Fibroblast of skin of left biceps (primary cell): ENCODE data around the gene SPNS2.

Source experiments
- DNase-seq, 2 experiments: peaks; one replicate each; pipeline ENCODE4 v3.0.0-alpha.2; 2013; ENCODE audit warnings: low read depth in 2 of 2

SPNS2 gene, protein sequence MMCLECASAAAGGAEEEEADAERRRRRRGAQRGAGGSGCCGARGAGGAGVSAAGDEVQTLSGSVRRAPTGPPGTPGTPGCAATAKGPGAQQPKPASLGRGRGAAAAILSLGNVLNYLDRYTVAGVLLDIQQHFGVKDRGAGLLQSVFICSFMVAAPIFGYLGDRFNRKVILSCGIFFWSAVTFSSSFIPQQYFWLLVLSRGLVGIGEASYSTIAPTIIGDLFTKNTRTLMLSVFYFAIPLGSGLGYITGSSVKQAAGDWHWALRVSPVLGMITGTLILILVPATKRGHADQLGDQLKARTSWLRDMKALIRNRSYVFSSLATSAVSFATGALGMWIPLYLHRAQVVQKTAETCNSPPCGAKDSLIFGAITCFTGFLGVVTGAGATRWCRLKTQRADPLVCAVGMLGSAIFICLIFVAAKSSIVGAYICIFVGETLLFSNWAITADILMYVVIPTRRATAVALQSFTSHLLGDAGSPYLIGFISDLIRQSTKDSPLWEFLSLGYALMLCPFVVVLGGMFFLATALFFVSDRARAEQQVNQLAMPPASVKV

DNA sequence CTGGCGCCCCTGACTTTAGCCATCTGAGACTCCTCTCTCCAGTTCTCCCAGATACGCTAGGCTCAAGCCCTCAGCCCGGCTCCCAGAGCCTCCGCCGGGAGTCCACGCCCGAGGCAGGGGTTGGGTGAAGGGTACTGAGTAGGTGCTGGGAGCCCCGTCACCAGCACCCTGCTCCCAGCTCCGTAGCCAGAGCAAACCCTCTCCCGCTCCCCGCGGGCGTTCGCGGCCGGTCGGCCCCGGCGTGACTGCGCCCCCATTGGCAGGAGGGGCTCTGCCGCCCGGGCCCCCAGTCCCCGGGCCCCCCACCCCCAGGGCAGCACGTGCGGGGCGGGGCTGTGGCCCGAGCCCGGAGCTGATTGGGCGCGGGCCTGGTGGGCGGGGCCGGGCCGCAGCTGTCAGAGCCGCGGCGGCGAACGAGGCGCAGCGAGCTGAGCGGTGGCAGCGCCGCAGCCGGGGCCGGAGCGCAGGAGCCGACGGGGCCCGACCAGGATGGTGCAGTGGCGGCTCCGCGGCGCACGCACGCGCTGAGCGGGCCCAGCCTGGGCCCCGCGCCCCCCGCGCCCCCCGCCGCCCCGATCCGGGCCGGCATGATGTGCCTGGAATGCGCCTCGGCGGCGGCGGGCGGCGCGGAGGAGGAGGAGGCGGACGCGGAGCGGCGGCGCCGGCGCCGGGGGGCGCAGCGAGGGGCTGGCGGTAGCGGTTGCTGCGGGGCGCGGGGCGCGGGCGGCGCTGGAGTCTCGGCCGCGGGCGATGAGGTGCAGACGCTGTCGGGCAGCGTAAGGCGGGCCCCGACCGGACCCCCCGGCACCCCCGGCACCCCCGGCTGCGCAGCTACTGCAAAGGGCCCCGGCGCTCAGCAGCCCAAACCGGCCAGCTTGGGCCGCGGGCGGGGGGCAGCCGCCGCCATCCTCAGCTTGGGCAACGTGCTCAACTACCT, at the start of gene SPNS2:
Gene SPNS2, plus strand, starts transcription at position 421 of the 937 bp plus-strand sequence. Its CDS starts 167 bp downstream, at position 588.
- DNase-seq: no peak

DNA sequence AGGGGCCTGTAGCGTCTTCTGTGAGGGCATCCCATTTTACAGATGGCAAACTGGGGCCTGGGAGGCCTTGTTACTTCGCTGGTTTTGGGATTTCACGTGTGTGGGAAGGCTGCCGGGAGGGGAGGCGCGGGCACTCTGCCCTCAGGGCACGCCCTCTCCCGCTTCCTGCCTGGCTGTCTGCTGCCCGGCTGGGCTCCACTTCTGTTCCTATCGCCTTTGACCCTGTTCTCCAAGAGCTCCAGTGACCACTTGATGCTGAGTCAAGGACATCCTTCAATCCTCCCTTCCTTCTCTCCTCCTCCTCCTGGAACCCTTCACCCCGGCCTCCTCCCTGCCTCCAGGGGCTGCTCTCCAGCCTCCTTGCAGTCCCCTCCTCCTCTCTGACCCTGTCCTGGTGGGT, 48.9 kb upstream of the SPNS2 start:
- DNase-seq: no peak

DNA sequence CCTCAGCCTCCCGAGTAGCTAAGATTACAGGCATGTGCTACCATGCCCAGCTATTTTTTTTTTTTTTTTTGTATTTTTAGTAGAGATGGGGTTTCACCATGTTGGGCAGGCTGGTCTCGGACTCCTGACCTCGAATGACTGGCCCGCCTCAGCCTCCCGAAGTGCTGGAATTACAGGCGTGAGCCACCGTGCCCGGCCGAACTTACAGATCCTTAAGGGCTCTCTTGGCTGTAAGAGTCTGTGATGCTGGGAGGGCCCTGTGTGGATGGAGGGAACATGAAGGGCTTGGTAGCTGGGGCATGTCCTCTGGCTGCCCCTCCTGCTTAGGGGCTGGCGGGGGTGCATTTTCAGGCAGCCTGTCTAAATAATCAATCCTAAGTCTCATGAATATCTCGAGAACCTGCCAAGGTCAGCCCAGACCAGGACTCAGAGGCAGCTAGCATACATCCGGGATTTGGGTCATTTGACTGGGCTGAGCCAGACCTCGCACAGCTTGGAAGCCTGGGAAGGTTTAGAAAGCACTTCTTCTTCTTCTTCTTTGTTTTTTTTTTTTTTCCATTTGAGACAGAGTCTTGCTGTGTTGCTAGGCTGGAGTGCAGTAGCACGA, 47.9 kb upstream of the SPNS2 start:
- no peak for DNase-seq

DNA sequence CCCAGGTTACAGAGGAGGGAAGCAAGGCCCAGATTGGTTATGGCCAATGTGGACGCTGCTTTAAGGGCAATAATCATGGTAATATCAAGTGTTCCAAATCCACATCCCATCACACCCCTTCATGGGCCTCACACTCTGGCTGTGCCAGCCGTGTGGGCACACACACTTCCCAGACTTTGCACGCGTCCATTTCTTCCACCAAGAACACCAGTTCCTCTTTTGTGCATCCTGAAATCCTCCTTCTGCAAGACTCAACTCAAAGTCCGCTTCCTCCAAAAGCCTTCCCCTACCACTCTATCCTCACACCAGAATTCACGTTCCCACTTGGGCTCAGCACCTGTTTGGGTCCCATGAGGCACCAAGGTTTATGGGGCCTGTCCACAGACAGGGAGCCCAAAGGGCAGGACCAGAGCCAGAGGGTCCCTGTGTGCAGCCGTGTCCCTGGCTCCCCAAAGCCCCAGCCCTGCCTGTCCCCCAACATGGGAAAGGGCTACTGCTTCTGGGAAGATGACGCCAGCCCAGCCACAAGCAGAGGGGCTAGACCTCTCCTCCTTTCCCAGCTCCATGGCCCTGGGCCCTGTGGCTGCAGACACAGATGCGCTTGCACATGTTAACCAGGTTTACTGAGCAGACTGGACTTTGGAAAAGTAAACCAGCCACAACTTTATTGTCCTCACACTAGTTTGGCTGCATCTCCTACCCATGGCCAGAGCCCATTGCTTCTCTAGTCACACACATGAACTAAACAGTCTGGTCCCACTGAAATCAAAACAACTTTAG, 44.7 kb upstream of the SPNS2 start:
- DNase-seq: no peak

DNA sequence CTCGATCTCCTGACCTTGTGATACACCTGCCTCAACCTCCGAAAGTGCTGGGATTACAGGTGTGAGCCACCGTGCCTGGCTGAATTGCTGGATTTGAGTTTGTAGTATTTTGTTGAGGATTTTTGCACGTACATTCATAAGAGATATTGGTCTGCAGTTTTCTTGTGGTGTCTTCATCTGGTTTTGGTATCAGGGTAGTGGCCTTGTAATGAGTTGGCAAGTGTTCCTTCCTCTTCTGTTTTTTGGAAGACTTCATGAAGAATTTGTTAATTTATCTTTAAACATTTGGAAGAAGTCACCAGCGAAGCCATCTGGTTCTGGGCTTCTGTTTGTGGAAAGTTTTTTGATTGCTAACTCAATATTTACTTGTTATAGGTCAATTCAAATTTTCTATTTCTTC, 38.0 kb upstream of the SPNS2 start:
- DNase-seq: no peak

DNA sequence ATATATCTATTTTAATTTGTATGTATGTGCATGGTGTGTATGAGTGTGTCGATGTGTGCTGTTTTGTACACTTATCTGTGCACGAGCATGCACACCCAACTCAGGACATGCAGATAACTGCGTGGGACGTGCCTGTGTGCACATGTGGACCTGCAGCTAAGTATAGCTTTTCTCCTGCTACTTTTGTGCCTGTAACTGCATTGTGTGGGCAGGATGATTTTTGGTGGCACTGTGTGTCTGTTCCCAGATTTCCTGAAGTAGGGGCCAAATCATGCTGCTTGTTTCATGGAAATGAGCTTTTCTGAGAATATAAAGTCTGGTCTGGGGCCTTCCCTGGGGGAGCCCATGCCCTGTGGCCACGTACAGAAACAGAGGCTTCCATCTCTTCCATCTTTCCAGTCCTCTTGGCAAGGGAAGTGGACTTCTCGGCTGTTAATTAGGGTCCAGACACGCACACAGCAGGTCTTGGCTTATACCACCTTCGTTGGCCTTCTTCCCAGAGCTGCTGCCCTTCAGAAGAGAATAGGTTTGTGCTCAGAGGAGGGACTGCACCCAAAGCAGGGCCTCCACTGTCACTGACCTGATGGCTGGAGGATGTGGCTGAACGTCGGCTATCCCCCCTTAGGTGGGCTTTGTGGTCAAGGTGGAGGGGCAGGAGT, 34.7 kb upstream of the SPNS2 start:
- no peak for DNase-seq

DNA sequence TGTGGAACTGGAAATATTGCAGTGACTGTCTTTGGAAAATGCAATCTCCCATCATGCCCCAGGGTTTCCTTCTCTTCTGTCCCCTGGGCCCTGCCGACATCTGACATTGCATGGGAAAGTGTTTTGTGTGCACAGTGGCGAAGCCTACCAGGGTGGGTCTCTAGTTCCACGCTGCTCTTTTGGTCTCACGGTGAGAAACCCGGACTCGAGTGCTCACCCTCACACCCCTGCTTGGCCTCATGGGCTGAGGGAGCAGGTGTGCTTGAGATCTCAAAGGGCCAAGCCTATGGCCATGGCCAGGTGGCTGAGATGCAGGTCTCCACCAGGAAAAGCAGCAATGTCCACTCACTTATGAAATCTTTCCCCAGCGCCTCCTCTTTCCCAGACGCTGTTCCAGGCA, 32.9 kb upstream of the SPNS2 start:
- no peak for DNase-seq

DNA sequence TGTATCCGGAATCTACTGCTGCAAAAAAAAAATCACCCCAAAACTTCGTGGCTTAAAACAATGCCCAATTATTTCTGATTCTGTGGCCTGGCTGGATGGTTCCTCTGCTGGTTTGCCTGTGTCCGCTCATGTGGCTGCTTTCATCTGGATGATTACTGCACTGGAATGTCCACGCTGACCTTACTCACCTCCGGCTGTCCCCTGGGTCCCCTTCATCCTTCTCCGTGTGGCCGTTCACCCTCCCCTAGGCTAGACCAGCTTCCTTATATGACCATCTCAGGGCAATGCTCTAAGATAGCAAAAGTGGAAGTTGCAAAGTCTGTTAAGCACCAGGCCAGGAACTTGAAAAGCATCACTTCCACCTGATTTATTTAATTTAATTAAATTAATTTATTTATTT, 31.4 kb upstream of the SPNS2 start:
- DNase-seq: no peak

DNA sequence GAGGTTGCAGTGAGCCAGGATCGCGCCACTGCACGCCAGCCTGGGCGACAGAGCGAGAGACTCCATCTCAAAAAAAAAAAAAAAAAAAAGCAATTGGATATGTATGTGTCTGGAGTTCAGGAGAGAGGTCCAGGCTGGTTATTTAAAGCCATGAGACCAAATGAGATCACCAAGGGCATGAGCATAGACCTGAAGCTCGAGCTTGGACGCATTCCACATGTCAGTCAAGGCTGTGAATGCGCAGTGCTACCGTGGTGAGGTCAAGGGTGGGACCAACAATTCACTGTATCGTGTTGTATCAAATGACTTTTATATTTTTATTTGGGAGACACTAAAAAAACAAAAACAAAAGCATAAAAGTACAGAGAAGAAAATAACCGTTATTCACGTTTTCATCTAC, 29.1 kb upstream of the SPNS2 start:
- no peak for DNase-seq

DNA sequence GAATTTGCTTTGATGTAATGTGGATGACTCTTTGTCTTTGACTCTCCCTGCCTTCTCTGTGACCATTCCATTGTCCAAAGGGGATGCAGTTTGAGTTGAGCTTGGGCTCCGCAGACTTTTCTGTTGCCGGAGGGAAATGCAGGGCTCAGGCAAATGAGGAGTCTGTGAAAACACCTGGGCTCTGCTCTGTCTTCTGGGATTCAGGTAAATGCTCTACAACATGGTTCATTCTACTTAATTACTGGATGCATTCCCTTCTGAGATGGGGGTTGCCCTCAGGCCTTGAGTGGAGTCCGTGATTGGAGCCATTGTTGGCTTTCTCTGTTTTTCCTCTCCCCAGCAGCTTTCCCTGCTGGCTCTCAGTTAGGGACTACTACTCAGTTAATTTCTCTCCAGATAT, 26.4 kb upstream of the SPNS2 start:
- no peak for DNase-seq

DNA sequence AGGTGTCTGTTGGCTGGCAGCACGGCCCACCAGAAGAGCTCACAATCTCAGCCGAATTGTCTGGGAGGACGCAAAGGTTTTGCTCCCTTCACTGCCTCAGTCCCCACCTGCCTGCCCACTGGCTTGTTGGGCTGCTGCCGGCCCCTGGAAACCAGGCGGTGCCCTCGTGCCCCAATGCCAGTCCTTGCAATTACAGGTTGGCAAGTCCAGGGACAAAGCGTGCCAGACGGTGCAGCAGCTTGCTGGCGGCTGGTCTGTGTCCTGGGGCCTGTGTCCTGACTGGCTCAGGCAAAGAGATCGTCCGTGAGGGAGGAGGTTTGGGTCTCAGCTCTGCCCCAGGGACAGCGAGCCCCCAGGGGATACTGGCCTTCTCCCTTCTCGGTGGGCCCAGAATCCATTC, 24.6 kb upstream of the SPNS2 start:
- DNase-seq: no peak

DNA sequence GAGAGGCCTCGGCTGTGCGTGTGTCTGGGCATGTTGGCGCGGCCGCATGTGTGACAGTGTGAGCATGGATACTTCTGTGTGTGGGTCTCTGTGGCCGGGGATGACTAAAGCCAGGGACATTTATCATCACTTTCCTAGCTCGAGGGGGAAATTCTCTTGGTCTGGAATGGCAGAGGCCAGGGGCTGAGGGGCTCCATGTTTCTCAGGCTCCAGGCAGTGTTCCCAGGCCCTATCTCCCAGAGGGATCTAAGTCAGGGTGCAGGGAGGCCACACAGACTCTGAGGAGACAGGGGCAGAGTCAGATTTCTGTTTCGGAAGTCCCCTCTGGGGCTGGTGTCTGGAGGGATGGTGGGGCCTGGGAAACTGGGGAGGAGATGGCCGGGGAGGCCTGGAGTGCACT, 23.7 kb upstream of the SPNS2 start:
- no peak for DNase-seq

DNA sequence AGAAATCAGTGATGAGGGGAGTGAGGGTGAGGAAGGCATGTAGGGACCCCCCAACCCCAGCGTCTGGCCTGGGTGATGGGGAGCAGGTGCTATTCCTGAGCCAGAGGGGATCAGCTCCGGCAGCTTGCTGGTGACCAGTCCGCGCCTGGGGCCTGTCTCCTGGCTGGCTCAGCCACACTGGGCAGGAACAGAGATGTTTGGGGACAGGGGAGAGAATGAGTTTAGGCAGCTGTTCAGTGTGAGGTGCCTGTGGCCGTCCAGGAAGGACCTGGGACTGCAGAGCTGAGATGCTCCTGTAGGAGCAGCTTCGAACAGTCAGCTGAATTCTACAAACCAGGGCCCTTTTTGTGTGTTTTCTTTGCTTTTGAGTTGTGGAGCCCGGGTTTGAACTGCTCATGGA, 23.2 kb upstream of the SPNS2 start:
- no peak for DNase-seq

DNA sequence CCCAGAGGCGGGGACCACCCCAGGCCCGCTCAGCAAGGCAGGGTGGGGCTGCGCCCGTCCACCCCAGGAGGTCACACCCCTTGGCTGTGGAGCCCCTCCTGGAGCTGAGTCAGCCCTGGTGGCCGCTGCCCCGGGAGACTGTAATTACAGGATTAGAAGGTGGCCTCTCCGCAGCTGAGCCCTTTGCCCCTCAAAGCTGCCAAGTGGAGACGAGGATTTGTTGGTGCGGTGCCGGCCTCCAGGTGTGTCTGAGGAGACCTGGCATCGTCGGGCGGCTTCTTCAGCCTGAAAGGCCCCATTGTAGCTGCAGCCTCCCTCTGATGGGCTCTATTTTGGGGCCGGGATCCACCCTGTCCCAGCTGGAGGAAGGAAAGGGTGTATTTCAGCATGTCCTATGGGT, 22.7 kb upstream of the SPNS2 start:
- DNase-seq: no peak

DNA sequence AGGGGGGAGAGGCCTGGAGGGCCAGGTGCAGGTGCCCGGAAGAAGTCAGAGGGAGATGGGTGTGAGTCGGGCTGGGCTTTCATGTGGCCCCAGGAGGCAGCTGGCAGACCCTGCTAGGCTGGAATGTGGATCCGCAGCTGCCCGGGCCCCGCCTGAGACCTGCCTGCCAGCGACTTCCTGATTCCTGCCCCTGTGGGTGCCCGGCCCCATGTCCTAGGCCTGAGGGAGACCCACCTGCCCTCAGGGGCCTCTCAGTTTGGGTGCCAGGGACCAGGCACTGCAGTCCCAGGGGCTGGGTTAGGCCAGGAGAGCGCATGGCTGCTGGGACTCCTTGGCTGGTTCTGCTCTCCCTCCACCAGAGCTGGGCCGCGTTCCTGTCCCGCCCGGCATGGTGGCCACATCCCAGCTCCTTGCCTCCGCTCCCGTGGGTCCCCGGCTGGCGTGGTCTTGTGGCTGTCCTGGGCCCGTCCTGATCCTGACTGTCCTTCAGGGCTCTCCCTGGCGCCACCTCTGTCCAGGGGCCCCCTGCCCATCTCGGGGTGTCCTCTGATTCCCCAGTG, 22.1 kb upstream of the SPNS2 start:
- DNase-seq: no peak

DNA sequence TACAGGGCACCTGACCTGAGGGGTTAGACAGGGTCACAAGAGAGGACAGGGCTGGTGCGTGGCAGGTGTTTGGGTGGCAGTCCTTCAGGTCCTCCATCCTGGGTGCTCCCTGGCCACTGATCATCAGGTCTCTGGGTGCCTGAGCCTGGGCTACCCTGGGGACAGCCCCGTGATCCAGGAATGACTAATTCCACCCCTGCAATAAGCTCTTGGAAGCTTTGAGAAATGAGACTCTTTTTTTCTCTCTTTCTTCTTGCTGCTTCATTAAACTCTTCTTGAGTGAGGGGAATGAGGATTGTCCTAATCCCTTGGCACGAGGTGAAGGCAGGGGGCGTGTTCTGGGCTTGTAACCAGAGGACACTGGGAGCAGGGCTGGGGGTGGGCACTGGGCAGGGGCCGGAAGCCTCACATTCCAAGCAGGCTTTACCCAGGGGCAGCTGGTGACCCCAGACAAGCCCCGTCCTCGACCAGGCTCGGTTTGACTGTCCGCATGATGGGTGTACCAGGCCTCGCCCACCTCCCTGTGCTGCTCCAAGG, 21.4 kb upstream of the SPNS2 start:
- no peak for DNase-seq

DNA sequence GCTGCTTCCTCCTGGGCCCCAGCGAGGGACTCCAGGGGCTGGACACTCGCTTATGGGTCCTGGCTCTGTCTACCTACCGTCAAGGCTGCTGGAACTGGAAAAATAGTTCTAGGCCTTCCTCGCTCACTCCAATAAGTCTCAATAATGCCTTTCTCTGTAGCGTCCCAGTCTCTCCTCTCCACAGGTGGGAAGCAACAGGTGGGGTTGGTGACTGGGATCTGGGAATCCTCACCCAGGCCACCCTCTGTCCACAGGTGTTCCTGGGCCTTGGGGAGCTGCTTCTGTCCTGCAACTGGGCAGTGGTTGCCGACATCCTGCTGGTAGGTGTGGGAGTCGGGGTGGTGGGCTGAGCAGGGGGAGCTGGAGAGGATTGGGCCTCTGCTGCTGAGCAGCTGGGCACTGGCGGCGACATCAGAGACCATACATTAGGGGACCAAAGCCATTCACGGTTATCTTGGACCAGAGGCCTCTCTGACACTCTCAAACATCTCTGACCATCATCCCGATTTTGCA, 20.3 kb upstream of the SPNS2 start:
- no peak for DNase-seq

DNA sequence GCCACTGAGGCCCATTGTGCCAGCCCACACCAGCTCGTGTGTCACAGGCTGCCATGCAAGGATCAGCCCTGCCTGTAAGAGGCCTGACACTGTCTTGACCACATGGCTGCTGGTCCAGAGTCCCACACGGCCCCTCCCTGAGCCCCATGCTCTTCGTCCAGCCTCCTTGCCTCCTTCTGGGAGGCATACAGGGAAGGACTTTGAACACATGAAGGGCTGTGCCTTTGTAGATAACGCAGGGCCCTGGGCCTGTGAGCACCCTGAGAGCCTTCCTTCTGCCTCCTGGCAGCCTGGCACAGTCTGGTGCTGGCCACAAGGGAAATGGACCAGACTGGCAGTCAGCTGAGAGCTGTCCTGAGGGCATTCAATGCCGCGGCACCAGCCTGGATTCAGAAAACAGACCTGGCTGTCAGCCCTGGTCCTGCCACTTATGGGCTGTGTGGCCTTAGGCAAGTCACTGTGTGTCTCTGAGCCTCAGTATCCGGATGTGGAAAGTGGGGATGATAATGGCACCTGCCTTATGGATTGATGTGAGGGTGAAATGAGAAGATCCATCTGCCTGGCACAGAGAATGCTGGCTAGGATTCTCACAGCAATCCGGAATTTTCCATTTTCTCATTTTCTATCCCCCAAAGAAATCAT, 19.2 kb upstream of the SPNS2 start:
- DNase-seq: no peak

DNA sequence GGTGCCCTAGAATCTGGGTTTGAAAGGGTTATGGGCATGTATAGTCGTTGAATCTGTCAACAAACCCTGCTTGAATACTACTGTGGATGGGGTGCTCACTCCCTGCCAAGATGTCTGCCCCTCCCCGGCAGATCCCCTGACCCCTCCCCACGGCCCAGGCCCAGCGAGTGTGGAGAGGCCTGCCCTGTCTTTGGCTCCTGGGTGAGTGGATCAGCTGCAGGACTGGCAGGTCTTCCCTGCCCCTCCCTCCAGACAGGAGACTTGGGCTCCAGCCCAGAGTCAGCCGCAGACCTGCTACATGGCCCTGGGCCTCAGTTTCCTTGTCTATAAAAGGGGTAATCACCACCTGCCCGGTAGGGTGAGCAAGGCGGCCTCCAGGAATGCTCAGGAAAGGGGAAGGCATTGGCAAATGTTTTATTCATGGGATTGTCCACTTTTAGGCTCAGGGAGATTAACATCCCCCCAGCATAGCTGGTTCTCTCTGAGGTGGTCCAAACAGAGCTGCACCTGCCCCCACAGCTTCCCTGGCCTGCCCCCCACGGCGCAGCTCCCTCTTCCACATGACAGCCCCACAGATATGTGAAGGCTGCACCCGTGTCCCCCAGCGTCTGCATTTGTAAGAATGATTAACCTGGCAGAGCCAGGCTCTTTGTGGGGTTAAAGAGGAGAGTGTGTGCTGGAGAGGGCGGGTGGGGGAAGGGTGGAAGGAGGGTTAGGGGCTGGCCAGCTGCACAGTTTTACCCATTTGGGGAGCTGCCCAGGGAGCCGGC, 18.5 kb upstream of the SPNS2 start:
- DNase-seq: no peak
